GM12892 (cell line): Measurements from ENCODE around the gene ZKSCAN1.

ENCODE experiments used
- POLR2AphosphoS5 ChIP-seq: IDR thresholded peaks from 2 replicates; pipeline ENCODE4 v1.6.1; 2011; ENCODE audit warnings: low read depth, low read length, control low read depth
- TAF1 ChIP-seq: IDR thresholded peaks from 2 replicates; pipeline ENCODE4 v1.6.1; 2011; ENCODE audit warnings: low read depth, mild to moderate bottlenecking, control low read depth, low read length, borderline replicate concordance

GRCh38 chr7:100027197-100027596 lies 11.8 kb downstream of the ZKSCAN1 start:
- TF ChIP-seq POLR2AphosphoS5 (no peak), TAF1 (no peak)
